GM18505 (cell line): ENCODE results near the gene GTF3C5.
"Not testable (repeated sequence)": the region's sequence is repeated elsewhere in the genome, so short reads cannot be mapped to it uniquely, and the experiment has no call there.

Source experiments
- ATAC-seq: cut with Tn5 transposase; IDR thresholded peaks from one replicate; pipeline ENCODE4 v1.9.1; 2021; ENCODE audit not compliant: unreplicated experiment
- POLR2A ChIP-seq: IDR thresholded peaks from 4 replicates; pipeline ENCODE4 v1.6.1; 2011; ENCODE audit warnings: borderline replicate concordance; ENCODE audit not compliant: insufficient read depth, insufficient read length; ENCODE audit errors: extremely low read depth

GTF3C5 gene

GRCh38 chr9:133029994-133030316 lies 842 bp upstream of the GTF3C5 start:
- peak; percentile 17 for ATAC-seq
- TF ChIP-seq POLR2A: no peak

DNA sequence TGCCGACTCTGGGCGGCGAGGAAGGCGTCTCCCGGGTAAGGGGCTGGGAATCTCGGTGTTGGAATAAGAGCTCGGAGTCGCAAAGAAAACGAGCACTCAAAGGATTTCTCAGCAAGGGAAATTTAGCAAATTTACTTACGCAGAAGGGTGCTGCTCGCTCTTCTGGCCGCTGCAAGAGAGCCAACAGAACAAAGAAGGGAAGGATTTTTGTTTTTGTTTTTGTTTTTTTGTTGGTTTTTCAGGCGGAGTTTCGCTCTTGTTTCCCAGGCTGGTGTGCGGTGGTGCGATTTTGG lies 279 bp downstream of the GTF3C5 start:
- no peak for TF ChIP-seq POLR2A
- ATAC-seq: no peak

DNA sequence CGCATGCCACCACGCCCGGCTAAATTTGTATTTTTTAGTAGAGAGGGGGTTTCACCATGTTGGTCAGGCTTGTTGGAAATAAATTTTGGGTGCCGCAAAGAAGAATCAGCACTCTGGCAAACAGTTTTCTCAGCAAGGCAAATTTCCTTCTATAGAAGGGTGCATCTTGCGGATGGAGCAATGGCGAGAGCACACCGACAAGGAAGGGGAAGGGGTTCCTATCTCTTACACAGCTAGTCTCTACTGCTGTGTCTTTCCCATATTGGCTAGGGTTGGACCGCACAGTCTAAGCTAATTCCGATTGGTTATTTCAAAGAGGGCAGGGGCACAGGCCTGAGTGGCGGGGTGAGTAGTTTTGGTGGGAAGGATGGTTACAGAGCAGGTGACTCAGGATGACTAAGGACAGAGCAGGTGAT lies 707 bp downstream of the GTF3C5 start:
- ATAC-seq: no peak
- no peak for TF ChIP-seq POLR2A

DNA sequence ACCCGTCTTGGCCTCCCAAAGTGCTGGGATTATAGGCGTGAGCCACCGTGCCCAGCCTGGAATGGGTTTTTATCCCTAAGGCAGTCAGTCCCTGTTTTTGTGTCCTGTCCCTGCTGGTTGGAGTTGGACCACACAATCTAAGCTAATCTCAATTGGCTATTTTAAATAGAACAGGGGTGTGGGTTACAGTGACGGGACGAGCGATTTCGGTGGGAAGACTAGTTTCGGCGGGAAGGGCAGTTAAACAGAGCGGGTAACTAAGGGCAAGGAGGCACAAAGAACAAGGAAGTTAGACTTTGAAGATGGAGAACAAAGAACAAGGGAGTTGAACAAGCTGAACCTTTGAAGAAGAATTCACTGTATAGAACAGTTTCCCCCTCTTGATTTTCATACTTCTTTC lies 1.4 kb downstream of the GTF3C5 start:
- no peak for ATAC-seq
- TF ChIP-seq POLR2A: no peak

DNA sequence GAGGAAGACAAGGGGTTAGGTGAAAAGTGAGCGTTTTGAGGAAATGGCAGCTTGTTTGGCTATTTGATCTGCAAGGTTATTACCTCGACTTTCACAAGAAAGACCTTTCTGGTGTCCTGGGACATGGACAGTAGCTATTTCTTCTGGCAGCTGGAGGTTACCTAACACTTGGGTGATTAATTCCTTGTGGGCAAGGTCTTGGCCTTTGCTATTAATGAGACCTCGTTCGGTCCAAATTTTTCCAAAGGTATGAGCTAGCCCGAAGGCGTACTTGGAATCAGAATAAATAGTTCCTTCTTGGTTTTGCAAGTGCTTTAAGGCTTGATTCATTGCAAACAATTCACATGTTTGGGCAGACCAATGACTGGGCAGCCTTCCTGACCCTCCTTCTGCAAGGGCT lies 4.9 kb downstream of the GTF3C5 start:
- TF ChIP-seq POLR2A: no peak
- ATAC-seq: no peak

DNA sequence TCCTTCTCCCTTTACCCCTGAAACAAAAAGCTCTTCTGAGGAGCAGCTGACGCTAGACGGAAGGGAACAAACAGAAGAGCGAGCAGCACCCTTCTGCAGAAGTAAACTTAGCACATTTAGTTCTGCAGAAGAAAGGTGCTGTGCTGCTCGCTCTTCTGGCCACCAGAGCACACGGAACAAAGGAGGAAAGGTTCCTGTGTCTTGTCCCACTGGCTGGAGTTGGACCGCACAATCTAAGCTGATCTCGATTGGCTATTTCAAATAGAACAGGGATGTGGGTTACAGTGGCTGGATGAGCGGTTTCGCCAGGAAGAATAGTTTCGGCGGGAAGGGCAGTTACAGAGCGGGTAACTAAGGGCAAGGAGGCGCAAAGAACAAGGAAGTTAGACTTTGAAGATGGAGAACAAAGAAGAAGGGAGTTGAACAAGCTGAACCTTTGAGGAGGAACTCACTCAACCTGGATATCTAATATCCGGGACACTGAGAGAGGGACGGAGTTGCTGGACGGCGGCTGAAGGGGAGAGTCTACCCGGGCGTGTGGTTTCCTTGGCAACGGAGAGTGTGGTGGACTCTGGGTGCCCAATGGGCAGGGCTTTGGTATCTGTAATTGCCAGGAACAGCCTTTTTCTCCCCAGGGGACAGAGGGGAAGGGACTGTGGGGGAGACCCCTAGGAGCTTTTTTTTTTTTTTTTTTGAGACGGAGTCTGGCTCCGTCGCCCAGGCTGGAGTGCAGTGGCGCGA lies 7.1 kb downstream of the GTF3C5 start:
- TF ChIP-seq POLR2A: no peak
- ATAC-seq: no peak

DNA sequence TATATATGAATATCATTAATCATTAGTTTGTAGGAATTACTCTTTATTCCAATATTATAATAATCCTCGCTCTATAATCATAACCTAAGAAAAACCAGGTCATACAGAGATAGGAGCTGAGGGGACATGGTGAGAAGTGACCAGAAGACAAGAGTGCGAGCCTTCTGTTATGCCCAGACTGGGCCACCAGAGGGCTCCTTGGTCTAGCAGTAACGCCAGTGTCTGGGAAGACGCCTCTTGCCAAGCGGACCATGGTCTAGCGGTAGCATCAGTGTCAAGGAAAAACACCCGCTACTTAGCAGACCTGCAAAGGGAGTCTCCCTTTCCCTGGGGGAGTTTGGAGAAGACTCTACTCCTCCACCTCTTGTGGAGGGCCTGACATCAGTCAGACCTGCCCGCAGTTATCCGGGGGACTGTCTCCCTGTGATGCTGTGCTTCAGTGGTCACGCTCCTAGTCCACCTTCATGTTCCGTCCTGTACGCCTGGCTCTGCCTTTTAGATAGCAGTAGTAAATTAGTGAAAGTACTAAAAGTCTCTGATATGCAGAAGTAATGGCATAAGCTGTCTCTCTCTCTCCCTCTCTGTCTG lies 10.2 kb downstream of the GTF3C5 start:
- ATAC-seq: not testable (repeated sequence)

DNA sequence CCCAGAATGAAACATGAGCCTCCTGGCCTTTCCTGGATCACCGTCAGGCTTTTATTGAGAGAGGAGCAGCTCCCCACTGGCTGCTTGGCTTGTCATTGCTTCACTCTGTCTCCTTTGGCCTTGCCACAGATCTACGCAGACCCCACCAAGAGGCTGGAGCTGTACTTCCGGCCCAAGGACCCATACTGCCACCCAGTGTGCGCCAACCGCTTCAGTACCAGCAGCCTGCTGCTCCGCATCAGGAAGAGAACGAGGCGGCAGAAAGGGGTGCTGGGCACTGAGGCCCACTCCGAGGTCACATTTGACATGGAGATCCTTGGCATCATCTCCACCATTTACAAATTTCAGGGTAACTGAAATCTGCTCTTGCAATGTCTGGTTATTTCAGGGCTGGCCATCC lies 11.2 kb downstream of the GTF3C5 start:
- no peak for TF ChIP-seq POLR2A
- ATAC-seq: no peak

DNA sequence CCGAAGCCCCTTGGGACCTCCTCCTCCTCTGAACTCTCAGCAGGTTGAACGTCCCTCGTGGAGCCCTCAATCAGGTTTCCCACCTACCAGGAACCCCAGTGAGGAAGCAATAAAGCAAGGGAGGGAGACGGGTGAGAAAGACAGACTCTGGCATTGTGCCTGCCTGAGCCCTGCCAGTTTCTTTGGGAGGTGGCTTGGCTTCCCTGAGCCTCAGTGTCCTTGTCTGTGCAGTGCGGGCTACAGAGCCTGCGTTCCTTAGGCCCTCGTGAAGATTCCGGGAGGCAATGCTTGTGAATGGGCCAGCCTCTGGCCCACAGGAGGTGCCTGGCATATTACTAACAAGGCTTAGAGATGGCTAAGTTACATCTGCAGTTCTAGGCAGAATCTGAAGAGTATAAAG lies 11.9 kb downstream of the GTF3C5 start:
- no peak for ATAC-seq
- TF ChIP-seq POLR2A: no peak

DNA sequence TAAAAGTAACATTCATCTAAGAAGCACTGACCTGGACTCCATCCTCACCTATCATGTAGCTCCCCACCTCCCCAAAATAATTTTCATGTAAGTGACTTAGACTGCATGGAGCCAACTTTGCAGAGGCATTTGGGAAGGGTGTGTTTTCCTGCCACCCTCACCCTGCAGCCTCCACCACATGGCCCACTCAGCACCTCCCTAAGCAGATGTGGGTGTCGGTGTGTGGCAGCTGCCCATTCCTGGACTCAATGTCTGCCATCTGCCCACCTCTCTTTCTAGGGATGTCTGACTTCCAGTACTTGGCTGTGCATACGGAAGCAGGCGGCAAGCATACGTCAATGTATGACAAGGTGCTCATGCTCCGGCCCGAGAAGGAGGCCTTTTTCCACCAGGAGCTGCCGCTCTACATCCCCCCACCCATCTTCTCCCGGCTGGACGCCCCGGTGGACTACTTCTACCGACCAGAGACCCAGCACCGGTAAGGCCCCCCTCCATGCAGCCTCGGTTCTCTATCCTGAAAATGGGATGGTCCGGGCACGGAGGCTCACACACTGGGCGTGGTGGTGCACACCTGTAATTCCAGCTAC lies 12.7 kb downstream of the GTF3C5 start:
- no peak for ATAC-seq
- no peak for TF ChIP-seq POLR2A

GRCh38 chr9:133044125-133044524 lies 13.3 kb downstream of the GTF3C5 start:
- TF ChIP-seq POLR2A: no peak
- no peak for ATAC-seq

DNA sequence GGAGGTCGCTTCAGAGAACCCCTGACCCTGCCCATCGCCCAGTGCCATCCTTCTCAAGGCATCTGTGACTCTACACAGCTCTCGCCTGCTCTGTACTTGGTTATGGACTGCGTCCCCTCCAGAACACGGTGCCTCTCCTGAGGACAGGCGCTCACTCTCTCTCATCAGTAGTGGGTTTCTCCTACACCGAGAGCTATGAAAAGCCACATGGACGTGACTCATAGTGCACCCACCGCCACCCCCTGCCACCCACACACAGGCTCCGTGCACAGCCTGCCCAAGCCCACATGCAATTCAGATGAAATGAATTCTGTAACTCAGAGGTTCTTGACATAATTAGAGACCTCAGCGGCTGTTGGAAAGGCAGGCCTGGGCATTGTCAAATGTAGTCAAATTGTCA lies 13.9 kb downstream of the GTF3C5 start:
- ATAC-seq: no peak
- no peak for TF ChIP-seq POLR2A

DNA sequence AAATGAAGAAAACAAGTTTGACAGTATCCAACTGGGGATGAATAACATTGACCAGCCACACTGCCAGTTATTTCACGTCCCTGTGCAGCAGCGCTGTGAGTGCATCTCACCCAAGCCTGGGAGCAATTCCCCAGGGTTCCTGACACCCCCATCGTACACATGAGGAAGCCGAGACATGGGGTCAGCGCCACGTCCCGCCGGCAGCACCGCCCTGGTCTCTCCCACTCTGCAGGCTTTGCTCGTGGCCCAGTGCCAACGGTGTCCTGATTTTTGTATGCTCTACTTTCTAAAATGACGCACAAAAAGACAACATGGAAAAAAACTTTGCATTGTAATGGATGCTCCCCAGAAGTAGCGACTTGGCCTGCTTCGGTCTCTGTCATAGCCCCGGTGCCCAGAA lies 14.3 kb downstream of the GTF3C5 start:
- ATAC-seq: no peak
- TF ChIP-seq POLR2A: no peak

GRCh38 chr9:133046196-133046899 lies 15.6 kb downstream of the GTF3C5 start:
- TF ChIP-seq POLR2A: no peak
- no peak for ATAC-seq
